ENCODE data around the gene IMMP2L.
A peak's percentile ranks its signal among the peaks of the same experiment; 100 is the strongest.
"Not testable (repeated sequence)": the region's sequence is repeated elsewhere in the genome, so short reads cannot be mapped to it uniquely, and the experiment has no call there.

IMMP2L gene

DNA sequence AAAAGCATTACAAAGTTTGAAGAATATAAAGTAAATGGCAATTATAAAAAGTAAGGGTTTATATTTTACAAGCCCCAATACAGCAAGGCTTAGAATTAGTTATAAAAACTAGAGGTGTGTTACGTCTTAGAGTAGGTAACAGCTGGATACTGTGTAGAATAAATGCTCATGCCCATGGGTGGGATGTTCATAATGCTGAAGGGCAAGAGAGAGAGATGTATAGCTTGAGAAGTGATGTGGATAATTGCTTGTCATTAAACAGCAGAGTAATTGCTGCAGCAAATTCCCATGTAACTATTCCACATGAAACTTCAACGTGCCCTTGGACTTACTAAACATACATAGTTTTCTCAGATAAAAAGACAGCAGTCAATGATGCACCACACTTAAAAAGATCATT lies 233.8 kb downstream of the IMMP2L start:
- in situ Hi-C loops (cut with HindIII; ENCODE audit: low pct_ligation_motif_present, low pct_unique_long_range_greater_than_20kb, low sequenced_read_pairs): no loop called here
- no peak for DNase-seq

DNA sequence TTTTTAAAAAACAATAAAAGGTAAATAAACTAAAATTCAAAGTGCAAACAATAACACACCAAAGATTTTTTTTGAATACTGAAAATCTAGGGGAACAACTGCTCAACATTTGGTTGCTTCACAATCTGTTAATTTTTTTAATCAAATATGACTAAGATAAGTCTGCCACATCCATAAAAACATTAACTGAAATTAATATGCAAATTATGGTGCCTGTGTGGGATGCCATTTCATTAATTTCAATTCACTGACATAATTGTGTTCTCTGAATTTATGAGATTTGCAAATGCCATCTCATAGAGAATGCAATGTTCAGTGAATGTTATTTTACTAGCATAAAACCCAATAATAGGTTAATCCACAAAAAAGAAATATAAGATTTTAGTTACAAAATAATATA lies 237.5 kb downstream of the IMMP2L start:
- DNase-seq: no peak
- in situ Hi-C loops (cut with HindIII; ENCODE audit: low pct_ligation_motif_present, low pct_unique_long_range_greater_than_20kb, low sequenced_read_pairs): no loop called here

DNA sequence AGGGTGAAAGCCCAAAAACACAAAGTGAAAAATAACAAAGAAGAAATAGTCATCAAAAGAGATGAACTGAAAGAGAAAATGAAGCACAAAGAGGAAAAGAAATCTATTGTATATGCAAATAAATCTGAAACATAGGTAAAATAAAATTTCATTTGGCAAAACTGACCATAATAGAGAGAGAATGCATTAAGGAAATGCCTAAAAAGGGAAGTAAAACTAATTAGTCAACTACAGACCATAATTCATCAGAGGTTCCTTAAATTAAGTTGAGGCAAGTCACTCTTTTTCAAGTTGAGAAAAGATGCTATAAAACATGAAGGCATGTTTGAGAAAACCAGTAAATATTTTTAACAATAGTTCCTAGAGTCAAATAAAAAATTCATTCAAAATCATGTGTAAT lies 238.1 kb downstream of the IMMP2L start:
- DNase-seq: no peak
- in situ Hi-C loops (cut with HindIII; ENCODE audit: low pct_ligation_motif_present, low pct_unique_long_range_greater_than_20kb, low sequenced_read_pairs): no loop called here

DNA sequence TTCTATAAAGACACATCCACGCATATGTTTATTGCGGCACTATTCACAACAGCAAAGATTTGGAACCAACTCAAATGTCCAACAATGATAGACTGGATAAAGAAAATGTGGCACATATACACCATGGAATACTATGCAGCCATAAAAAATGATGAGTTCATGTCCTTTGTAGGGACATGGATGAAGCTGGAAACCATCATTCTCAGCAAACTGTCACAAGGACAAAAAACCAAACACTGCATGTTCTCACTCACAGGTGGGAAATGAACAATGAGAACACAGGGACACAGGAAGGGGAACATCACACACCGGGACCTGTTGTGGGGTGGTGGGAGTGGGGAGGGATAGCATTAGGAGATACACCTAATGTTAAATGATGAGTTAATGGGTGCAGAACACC lies 238.6 kb downstream of the IMMP2L start:
- in situ Hi-C loops (cut with HindIII; ENCODE audit: low pct_ligation_motif_present, low pct_unique_long_range_greater_than_20kb, low sequenced_read_pairs); DNase-seq: not testable (repeated sequence)

DNA sequence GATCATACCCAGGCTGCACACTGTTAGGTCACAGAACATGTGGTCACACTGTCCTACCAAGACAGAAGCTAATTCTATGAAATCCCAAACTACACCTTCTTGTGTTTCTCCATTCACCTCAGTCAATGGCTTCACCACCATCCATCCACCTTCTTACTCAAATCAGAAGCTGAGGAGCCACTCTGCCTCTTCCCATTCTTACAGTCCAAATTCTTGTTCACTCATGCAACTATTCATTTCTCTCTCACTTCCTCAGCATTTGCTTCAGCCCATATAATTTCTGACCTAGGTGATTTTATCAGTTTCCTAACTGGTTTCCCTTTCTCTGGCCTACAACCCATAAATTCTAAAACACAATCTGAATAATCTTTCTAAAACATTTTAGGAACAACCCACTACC lies 242.2 kb downstream of the IMMP2L start:
- in situ Hi-C loops (cut with HindIII; ENCODE audit: low pct_ligation_motif_present, low pct_unique_long_range_greater_than_20kb, low sequenced_read_pairs): no loop called here
- no peak for DNase-seq

DNA sequence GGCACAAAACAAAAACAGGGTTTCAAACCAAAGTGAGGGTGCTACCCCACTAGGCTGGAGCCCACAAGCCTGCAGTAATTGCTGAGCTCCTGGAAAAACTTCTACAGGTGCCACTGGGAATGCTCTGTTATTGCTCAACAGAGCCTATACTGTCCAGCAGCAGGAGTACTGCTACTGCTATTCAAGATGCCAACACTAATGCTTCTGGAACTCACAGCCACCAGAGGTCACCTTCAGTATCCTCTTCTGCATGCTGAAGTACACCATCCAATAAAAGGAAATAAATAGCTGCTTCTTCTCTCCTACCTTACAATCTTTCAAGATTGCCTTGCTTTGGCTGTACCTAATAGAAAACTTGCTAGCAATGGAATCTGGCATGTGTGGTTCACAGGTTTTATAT lies 249.3 kb downstream of the IMMP2L start:
- in situ Hi-C loops (cut with HindIII; ENCODE audit: low pct_ligation_motif_present, low pct_unique_long_range_greater_than_20kb, low sequenced_read_pairs): no loop called here
- peak; percentile 15 for DNase-seq

DNA sequence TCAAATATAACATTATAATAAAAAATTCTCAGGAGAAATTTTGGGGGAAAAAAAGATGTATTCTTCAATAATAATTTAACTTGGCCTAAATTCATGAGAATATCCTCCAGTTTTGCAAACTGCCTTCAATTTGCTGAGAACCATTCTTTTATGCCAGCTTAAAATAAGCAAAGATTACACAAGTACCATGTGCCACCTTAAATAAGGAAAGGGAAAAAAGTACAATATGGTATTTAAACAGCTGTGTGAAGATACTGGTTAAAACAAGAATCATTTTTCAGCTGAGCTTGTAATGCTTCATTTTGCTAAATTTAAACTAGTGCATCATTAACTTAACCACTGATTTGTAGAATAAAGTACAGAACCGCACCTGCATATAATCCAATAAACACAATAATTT lies 253.6 kb downstream of the IMMP2L start:
- in situ Hi-C loops (cut with HindIII; ENCODE audit: low pct_ligation_motif_present, low pct_unique_long_range_greater_than_20kb, low sequenced_read_pairs): no loop called here
- no peak for DNase-seq

DNA sequence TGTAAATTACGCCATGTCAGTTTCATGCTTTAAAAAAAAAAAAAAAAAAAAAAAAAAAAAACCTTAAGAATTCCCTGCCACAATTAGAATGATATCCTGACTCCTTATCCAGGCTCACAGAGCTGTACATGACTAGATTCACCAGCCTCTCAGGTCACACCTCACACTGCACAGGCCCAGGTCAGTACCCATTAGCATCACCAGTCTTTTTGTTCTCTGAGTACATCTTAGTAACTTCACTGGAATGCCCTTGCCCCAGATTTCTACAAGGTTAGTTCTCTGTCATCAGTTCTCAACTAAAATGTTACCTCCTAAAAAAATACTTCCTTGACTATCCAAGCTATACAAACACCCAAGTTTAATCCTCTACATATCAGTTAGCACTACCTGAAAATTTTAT lies 260.4 kb downstream of the IMMP2L start:
- in situ Hi-C loops (cut with HindIII; ENCODE audit: low pct_ligation_motif_present, low pct_unique_long_range_greater_than_20kb, low sequenced_read_pairs): no loop called here
- DNase-seq: no peak

DNA sequence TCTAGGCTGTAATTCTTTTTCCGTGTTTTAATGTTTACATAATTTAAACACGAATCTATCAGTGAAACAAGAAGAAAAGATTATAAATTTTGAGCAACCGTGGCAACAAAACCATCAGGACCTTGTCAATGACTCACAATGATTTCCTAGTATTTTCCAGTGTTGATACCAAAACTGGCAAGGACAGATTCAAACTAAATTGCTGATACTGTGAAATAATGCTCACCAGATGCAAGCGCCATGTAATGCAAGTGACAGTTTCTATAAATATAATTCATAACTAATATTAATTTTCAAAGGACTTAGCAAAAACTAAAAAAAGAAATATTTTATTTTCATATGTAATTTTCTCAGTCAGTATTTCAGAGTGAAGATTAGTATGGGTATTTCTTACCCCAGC lies 267.8 kb downstream of the IMMP2L start:
- DNase-seq: no peak
- in situ Hi-C loops (cut with HindIII; ENCODE audit: low pct_ligation_motif_present, low pct_unique_long_range_greater_than_20kb, low sequenced_read_pairs): no loop called here

DNA sequence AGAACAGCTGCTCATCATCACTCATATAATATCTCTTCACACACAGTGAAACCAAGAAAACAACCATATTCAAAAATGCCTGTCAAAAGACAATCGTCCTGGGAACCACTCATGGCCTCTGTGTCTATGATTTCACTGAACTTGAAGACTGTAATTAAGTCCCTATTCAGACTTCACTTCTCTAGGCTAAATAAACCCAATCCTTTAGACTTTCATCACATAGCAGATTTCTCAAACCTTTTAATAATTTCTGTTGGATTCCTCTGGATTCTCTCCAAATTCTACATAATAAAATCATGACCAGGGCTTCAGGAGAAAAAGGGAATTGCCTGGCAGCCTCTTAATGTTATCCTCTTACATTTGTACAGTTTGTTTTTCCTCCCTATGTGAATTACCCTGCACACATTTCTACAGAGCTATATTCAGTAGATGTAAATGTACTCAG lies 270.2 kb downstream of the IMMP2L start:
- in situ Hi-C loops (cut with HindIII; ENCODE audit: low pct_ligation_motif_present, low pct_unique_long_range_greater_than_20kb, low sequenced_read_pairs): no loop called here
- DNase-seq: no peak

DNA sequence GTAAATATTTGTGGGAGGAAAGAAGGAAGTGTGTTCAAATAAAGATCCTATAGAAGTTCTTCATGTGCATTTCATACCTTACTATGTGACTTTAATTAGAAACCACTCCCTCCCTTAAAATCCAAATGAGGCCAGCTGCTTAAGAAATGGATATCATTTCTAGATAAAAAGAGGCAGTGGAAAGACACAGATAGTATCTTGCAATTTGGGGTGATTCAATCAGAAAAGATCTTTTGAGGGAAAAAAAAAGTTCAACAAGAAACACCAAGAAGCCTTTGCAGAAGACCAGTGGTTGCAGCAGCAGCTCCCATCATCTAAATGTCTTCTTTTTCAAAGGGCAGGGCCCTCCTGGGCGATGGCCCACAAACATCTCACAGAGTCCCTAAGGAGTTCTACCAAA lies 271.3 kb downstream of the IMMP2L start:
- in situ Hi-C loops (cut with HindIII; ENCODE audit: low pct_ligation_motif_present, low pct_unique_long_range_greater_than_20kb, low sequenced_read_pairs): no loop called here
- no peak for DNase-seq

DNA sequence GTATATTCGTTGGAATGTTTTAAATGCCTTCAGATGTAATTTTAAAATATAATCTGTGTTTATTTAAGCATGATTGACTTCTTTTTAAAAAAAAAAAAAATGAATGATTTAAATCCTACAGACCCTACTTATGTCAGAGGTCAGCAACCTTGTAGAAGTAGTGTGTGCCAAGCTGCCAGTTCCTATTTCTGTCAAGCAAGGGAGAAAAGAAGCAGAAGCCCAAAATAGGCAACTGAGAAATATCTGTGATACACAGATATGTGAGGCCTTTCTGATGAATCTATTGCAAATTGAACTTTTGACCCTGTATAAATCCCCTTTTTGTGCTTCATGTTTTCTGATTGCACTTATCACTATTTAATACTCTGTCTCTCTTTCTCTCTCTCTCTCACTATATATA lies 271.9 kb downstream of the IMMP2L start:
- in situ Hi-C loops (cut with HindIII; ENCODE audit: low pct_ligation_motif_present, low pct_unique_long_range_greater_than_20kb, low sequenced_read_pairs): no loop called here
- no peak for DNase-seq

DNA sequence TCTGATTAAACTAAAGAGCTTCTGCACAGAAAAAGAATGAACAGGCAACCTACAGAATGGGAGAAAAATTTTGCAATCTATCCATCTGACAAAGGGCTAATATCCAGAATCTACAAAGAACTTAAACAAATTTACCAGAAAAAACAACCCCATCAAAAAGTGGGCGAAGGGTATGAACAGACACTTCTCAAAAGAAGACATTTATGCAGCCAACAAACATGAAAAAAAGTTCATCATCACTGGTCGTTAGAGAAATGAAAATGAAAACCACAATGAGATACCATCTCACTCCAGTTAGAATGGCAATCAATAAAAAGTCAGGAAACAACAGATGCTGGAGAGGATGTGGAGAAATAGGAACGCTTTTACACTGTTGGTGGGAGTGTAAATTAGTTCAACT lies 273.9 kb downstream of the IMMP2L start:
- DNase-seq; in situ Hi-C loops (cut with HindIII; ENCODE audit: low pct_ligation_motif_present, low pct_unique_long_range_greater_than_20kb, low sequenced_read_pairs): not testable (repeated sequence)

DNA sequence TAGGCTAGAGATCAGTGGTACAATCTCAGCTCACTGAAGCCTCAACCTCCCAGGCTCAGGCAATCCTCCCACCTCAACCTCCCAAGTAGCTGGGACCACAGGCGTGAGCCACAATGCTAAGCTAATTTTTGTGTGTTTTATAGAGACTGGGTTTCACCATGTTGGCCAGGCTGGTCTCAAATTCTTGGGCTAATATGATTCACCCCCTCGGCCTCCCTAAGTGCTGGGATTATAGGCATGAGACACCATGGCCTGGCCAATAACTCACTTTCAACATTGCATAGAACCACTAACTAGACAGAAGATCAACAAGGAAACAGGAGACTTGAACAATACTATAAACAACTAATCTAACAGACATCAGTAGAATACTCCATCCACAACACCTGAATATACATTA lies 279.7 kb downstream of the IMMP2L start:
- in situ Hi-C loops (cut with HindIII; ENCODE audit: low pct_ligation_motif_present, low pct_unique_long_range_greater_than_20kb, low sequenced_read_pairs): no loop called here
- DNase-seq: no peak

DNA sequence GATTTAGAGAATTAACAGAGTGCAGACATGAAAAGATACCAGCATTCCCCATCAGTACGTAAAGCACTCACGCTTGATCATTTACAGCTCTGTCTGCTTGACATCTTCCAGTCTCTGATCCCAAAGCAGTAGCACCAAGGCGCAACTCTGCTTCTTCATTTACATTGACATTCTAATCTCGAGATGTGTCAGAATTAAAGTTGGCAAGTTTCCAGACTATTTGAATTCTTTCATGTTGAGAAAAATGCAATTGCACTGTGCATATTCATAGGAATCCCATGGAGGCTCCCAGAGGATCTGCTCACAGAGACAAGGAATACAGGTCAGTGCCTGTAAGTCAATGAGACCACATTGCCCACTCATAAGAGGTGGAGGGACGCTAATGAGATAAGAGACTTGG lies 287.4 kb downstream of the IMMP2L start:
- in situ Hi-C loops (cut with HindIII; ENCODE audit: low pct_ligation_motif_present, low pct_unique_long_range_greater_than_20kb, low sequenced_read_pairs): no loop called here
- DNase-seq: no peak

DNA sequence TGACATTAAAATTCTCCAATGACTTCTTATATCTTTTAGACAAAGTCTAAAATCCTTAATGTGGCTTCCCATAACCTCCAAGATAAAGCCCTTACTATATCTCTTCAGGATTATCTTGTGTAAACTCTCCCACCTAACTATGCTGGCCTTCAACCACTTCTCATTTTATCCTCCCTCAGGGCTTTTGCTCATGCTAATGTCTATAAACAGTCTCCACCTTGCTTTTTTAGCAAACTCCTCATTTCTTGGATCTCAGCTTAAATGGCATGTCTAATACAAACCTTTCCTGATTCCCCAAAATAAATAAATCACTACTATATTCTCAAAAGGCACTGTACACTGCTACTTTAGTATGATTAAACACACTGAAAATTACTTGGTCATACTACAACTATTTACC lies 290.2 kb downstream of the IMMP2L start:
- no peak for DNase-seq
- in situ Hi-C loops (cut with HindIII; ENCODE audit: low pct_ligation_motif_present, low pct_unique_long_range_greater_than_20kb, low sequenced_read_pairs): no loop called here

DNA sequence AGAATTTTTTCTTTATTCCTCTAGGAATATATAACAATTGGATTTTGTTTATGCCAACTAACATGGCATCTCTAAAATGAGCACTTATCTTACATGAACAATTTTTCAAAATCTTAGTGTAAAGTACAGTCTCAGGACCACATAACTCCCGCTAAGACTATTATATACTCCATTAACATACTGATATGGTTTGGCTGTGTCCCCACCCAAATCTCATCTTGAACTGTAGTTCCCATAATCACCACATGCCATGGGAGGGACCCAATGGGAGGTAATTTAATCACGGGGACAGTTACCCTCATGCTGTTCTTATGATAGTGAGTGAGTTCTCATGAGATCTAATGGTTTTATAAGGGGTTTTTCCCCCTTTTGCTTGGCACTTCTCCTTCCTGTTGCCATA lies 291.5 kb downstream of the IMMP2L start:
- in situ Hi-C loops (cut with HindIII; ENCODE audit: low pct_ligation_motif_present, low pct_unique_long_range_greater_than_20kb, low sequenced_read_pairs); DNase-seq: not testable (repeated sequence)

DNA sequence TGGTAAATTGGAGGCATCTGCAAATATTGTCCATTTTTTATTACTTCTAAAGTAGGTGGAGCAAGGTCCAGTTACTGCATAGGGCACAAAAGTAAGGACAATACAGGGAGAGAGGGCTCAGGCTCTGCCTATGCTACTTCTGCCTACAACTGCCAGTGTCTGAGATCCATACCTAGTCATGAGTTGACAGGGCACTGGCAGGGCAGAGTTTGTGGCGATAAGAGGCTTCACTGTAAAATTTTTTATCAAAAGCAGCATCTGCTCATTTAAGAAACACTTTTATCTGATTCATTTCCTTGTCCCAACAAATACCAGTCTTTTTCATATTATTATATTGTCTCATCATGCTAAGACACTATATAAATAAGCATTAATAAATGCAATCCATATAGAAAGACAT lies 293.4 kb downstream of the IMMP2L start:
- in situ Hi-C loops (cut with HindIII; ENCODE audit: low pct_ligation_motif_present, low pct_unique_long_range_greater_than_20kb, low sequenced_read_pairs): no loop called here
- DNase-seq: no peak

DNA sequence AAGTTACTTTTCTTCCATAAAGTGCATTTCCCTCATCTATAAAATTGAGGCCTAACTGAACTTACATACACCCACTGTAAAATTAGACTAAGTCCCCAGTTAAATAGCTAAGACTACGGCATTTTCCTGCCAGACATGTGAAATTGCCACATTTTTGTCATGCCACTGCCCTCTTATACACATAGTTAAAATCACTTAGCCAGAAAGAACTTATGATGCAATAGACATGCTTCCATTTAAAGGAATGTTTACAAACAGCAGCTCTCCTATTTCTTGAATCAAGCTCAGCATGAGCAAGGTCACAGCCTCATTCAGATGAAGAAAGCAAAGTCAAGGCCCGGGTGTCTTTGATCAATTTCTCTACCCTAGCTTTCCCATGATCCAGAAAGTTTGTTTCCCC lies 295.7 kb downstream of the IMMP2L start:
- DNase-seq: peak; percentile 37
- in situ Hi-C loops (cut with HindIII; ENCODE audit: low pct_ligation_motif_present, low pct_unique_long_range_greater_than_20kb, low sequenced_read_pairs): no loop called here

DNA sequence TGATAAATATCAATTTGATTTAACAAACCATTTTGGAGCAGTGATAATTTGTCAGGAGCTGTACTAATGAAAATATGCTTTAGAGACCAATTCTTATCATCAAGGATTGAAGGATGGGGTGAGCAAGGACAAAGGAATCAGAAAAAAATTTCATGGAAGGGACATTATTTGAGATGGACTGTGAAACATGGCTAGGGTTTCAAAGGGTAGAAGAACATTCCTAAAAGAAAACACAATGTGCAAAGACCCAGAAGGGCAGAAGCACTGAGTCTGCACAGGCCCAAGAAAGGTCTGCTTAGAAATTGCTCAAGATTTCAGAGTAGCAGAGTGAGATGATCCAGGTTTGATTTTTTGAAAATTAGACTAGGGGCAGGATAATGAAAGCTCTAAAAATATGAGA lies 296.9 kb downstream of the IMMP2L start:
- in situ Hi-C loops (cut with HindIII; ENCODE audit: low pct_ligation_motif_present, low pct_unique_long_range_greater_than_20kb, low sequenced_read_pairs): no loop called here

DNA sequence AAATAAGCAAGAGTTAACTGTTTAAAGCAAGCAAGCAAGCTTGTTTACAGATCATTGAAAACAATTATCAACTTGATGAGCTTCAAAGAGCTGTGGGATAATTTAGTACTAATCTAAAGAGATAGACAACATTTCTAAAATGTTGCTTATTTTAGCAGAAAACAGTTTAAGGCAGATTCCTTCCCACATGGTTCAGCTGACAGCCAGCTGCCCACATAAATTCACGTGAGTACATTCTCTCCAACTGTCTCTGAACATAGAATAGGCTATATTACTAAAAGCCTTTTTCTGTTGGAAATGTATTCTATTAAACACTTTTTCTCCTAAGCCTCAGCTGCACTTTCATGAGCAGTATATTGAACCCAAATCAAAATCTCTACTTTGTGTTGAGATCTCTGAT lies 297.3 kb downstream of the IMMP2L start:
- in situ Hi-C loops (cut with HindIII; ENCODE audit: low pct_ligation_motif_present, low pct_unique_long_range_greater_than_20kb, low sequenced_read_pairs): no loop called here
- DNase-seq: no peak

More for the DNA sequence above, 296.9 kb downstream of the IMMP2L start:
- no peak for DNase-seq

Measured in ACHN (cell line).